ENCODE results near the gene UST.

UST gene

GRCh38 chr6:149084808-149085556, 338.2 kb downstream of the UST start:
- no peak overlapping the region for H3K27ac ChIP-seq
- no peak for TF ChIP-seq ZFX (IDR thresholded peaks at IDR 0.05; ENCODE audit: borderline replicate concordance)
- TF ChIP-seq CTCF (IDR thresholded peaks at IDR 0.05) = no peak

GRCh38 chr6:149085557-149085938, 338.7 kb downstream of the UST start:
- H3K27ac ChIP-seq = no peak overlapping the region
- TF ChIP-seq CTCF (IDR thresholded peaks at IDR 0.05) (no peak), ZFX (IDR thresholded peaks at IDR 0.05; ENCODE audit: borderline replicate concordance) (no peak)

- no peak overlapping the region for H3K27ac ChIP-seq
Measured at GRCh38 chr6:149086363-149086762, 339.5 kb downstream of the UST start.

GRCh38 chr6:149087898-149088297, 341.1 kb downstream of the UST start:
- no peak overlapping the region for H3K27ac ChIP-seq
- TF ChIP-seq CTCF (IDR thresholded peaks at IDR 0.05) (no peak), ZFX (IDR thresholded peaks at IDR 0.05; ENCODE audit: borderline replicate concordance) (no peak)

More at GRCh38 chr6:149086363-149086762, 339.5 kb downstream of the UST start:
- no peak for TF ChIP-seq CTCF (IDR thresholded peaks at IDR 0.05)
- TF ChIP-seq ZFX (IDR thresholded peaks at IDR 0.05; ENCODE audit: borderline replicate concordance) = no peak

- no peak overlapping the region for H3K27ac ChIP-seq
- TF ChIP-seq CTCF (IDR thresholded peaks at IDR 0.05) = no peak
- TF ChIP-seq ZFX (IDR thresholded peaks at IDR 0.05; ENCODE audit: borderline replicate concordance) = no peak
Measured at GRCh38 chr6:149088361-149088760, 341.5 kb downstream of the UST start.

GRCh38 chr6:149089510-149089909, 342.7 kb downstream of the UST start:
- TF ChIP-seq ZFX (IDR thresholded peaks at IDR 0.05; ENCODE audit: borderline replicate concordance) = no peak
- TF ChIP-seq CTCF (IDR thresholded peaks at IDR 0.05) = no peak
- H3K27ac ChIP-seq = no peak overlapping the region

GRCh38 chr6:149090937-149091336, 344.1 kb downstream of the UST start:
- H3K27ac ChIP-seq = no peak overlapping the region

More at GRCh38 chr6:149090937-149091336, 344.1 kb downstream of the UST start:
- TF ChIP-seq ZFX (IDR thresholded peaks at IDR 0.05; ENCODE audit: borderline replicate concordance) (no peak), CTCF (IDR thresholded peaks at IDR 0.05) (no peak)
